Suppressor macrophage treated with lipopolysaccharide for 1 hour (primary cell): Measurements from ENCODE around the gene VLDLR.
"Not testable (repeated sequence)": the region's sequence is repeated elsewhere in the genome, so short reads cannot be mapped to it uniquely, and the experiment has no call there.

Experiments used
- DNase-seq, 3 donors: peaks; one replicate each; pipeline ENCODE4 v3.0.0-alpha.2; 2020 to 2022

The VLDLR gene

DNA sequence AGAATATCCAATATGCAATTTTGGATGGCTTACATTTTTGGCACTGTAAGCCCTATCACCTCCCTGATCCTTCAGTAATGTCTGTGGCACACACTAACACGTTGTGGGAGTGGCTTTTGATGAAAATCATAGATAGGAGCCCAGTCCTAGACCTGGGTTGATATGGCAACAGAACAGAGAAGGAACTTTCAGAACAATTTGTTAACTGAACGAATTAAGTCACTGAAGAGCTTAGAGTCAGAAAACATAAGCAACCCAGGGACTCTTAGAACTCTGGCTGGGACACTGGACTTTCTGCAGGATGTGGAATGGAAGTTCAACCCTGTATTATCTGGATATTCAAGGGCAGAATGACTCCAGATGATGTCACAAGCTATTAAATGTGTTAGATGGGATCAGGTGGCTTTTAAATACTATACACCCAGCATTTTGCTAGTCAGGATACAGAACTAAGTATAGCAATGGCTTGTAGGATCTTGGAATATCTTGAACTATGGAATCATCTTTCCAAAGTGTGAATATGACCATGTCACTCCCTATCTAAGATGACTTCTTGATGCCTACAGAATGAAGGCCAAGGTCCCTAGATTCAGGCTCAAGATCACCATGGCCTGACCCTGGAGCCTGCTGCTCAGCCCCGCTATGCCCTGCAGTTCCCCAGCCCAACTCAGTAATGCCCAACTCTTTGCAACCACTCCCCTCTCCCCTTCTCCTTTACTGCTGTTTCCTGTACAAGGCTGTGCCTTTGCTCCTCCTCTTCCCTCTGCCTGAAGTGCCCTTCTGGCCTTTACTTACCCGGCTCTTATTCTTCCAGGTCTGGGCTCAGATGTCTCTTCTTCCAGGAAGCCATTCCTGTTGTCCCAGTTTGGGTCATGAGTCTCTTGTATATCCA lies 42.8 kb downstream of the VLDLR start:
- DNase-seq = no peak

DNA sequence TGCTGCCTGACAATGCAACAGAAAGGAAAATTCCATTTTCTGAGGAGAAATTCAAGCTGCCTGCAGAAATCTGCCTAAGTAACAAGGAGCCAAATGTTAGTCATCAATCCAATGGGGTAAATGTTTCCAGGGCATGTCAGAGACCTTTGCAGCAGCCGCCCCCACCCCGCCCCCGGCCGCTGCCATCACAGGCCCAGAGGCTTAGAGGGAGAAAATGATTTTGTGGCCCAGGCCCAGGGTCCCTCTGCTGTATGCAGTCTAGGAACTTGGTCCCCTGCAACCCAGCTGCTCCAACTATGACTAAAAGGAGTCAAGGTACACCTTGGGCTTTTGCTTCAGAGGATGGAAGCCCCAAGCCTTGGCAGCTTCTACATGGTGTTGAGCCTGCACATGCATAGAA lies 45.0 kb downstream of the VLDLR start:
- DNase-seq = peak in 1 of 3 donors; percentile 2

DNA sequence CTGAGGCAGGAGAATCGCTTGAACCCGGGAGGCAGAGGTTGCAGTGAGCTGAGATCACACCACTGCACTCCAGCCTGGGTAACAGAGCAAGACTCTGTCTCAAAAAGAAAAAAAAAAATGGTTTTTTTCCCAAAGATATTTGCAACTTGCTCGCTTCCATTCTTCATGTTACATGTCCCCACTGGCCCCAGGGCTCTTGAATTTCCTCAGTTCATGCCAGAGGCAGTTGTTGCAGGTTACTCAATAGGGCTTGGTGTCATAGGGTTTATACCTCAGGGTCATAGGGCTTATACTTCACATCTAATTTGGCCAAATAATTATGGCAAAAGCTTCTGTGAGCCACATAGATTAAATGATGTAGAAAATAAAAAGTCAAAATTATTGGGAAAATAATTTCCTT lies 51.6 kb downstream of the VLDLR start:
- no peak for DNase-seq

DNA sequence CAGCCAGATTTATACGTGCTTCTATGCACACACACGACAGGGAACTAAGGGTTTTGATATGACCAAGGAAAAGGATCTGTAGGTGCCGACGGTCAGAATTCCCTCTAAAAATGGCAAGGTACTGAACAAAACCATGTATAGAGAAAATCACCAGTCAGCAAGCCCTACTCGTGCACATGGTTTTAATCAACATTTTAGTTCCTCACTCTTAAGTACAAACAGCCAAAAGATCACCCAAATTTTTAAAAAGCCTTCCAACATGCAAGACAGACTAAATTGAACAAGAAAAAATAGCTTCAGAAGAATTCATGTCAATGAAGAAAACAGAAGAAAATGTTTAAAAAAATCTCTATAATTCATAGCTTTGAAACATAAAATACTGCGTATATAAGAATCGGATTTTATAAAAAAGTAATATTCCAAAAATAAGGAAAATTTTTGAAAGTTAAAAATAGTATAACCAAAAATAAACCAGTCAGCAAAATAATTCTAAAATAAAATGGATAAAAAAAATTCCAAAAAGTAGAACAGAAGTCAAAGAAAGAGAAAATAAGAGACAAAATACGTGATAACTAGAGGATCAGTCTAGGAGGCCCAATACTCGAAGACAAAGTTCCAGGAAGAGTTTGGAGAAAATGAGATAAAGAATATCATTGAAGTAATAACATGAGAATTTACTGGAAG lies 52.7 kb downstream of the VLDLR start:
- DNase-seq = no peak

DNA sequence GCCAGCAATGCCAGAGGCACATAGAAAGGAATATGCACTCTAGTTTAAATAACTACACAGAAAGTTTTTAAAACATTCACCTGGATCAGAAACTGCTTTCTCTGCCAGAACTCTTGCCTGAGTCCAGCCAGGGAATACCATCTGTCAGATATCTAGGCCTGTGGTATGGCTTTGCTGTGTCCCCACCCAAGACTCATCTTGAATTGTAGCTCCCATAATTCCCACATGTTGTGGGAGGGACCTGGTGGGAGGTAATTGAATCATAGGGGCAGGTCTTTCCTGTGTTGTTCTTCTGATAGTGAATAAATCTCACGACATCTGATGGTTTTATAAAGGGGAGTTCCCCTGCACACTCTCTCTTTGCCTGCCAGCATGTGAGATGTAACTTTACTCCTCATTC lies 54.2 kb downstream of the VLDLR start:
- no peak for DNase-seq

DNA sequence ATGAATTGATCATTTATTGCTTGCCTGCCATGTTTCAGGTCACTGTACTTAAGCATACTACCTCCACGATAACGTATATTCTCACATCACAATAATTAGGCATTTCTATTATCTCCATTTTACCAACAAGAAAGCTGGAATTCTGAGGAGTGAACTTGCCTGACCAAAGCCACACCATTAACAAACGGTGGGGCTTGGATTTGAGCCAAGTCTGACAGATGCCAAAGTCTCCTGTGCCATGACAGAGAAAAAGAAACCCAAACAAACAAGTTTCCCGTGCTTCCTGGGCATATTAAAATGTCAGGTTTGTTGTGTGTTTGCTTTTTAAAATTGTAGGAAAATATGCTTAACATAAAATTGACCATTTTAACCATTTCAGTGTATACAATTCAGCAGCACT lies 54.9 kb downstream of the VLDLR start:
- no peak for DNase-seq

DNA sequence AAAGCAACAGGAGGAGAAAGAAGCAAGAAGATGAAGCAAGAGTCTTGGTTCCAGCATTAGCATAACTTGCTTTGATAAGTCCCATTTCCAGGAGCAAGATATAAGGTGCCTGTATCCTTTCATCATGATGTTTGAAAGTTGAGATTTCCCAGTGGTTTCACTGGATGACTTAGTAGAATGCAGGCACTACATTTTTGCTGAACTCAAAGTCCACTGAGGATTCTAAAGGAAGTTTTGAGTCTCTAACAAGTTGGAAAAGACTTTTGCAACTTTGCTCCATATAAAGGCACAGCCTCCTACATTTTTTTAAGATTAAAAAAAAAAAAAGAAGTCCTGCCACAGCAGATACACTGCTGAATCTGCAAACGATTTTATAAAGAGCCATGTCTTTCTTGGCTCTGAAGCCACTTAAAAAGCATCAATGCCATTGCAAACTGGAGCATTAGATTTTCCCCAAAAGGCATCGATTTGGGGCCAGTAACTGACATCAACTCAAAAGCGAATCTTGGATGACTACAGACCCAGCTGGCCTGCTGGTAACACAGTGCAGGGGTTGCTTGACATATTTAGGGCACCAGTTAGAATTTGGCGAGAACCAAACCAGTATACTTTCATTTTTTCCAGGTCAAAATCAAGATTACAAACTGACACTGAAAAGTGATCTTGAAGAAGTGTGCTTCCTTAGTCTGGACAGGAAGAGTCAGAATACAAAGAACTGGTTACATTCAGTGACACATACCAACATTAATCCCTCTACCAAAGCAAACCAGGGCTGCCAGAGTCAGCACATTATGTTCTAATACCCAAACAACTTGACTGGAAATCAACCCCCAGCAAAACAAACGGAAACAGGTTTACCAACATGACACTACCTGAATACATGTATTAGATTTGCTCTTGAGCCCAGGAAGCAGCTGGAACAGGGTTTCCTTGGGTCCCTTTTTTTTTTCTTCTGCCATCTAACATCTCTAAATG lies 56.6 kb downstream of the VLDLR start:
- no peak for DNase-seq

DNA sequence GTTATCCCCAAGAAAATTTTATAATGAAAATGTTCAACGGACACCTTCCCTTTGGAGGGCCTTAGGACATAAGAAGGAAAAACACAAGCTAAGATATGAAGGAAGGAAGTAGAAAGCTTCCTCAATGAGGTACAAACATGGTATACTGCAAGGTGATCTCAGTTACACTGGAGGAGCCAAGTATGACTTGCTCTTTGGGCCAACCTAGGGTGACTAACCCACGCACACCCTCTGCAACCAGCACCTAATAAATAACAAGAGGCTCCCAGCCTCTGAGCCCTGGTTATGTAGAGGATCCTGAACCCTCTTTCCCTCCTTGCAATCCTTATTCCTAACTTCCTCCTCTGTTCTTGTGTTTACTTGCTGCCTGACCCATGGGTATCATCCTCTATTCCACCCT lies 57.4 kb downstream of the VLDLR start:
- no peak for DNase-seq

DNA sequence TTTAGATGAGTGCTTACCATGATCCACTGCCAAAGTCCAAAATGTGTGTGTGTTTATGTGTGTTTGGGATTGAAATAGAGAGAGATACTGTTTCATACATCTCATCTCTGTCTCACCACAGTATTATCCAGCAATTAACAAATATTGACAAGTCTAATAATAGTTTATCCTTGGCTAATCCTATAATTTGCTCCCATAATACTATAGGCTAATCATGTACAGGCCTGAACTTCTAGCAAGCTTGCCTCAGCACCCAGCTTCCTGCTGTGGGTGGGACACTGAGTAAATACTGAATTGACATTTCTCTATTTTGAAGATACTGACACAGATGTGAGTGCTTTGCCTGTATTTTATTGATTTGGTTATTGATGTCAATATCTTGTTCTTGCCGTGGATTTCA lies 60.4 kb downstream of the VLDLR start:
- no peak for DNase-seq

DNA sequence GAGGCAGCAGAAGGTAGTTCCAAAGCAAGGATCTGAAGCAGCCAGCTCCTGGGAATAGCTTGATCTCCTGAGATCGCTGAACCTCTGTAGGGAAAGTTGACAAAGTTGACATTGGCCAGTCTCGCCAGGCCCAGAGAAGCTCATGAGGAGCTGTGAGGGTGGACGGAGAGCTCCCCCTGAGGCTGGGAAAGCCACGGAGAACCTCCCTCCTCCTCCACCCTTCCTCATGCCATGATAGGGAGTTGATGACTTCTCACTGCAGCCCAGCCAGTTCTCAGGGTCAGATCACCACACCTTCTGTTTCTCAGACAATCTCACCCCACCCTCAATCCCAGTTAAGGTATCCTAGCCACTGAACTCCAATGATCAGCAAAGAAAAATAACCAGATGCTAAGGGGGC lies 65.3 kb downstream of the VLDLR start:
- no peak for DNase-seq

DNA sequence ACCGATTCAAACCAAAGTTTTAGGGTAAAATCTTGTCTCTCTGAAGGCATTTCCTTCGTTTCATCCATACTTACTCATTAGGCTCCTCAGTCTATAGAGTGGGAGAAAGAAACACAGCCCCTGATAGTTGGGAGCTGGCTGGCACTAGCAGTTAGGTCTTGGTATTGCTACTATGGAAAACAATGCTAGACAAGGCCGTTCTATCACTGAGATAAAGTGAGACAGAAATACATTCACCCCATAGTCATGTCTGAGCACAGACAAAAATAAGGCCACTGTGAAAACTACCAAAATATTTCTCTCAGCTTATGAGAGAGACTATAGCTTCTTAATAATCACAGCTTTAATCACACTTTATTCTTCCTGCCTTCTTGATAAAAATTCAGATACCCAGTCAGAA lies 67.0 kb downstream of the VLDLR start:
- DNase-seq = no peak

DNA sequence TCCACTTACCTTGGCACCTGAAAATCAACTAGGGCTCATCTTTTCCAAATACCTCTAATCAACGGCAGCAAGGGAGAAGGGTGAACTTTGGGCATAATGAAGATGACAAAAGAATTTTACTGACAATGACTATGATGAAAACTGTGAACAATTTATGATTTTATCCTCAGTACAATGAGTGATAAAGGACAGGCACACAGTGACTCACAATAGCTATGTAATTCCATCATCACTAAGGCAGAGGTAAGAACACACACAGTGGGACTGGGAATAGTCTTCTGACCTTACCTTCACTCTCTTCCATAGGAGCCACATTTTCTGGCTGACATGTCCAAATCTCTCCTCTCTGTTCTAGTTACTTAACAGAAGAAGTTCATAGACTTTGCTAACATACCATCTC lies 69.6 kb downstream of the VLDLR start:
- DNase-seq = no peak

DNA sequence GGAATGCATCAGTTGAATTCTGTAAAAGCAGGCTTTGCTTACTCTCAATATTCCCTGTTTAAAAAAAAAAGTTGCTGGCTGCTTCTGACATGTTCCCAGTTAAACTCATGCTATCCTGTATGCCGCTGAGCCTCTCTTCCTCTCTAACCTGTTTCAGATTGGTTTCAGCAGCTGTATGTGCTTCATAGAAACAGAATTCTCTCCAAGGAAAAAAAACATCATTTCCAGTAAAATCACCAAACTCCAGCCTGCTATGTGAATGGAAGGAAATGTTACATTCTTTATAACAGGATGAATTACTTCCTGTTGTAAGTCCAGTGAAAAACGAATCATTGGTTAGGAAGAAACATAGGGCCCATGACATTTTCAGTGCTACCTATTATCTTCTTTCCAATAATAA lies 70.0 kb downstream of the VLDLR start:
- DNase-seq = no peak

DNA sequence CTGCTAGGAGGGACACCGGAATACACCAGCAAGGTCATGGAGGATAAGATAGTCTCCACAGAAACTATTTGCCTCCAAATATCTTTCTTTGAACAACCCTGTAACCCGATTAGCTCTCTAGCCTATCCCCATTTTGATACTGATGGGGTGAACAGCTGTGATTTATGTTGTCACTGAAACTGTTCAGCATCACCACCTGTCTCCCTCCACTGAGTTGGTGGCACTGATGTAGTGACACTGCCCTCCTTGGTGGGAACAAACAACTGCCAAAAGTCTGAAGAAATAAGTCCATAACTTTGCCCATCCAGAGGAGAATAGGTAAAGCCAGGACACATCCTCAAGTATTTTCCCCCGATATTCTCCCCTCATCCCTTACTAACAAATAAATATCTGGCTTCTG lies 71.5 kb downstream of the VLDLR start:
- no peak for DNase-seq

DNA sequence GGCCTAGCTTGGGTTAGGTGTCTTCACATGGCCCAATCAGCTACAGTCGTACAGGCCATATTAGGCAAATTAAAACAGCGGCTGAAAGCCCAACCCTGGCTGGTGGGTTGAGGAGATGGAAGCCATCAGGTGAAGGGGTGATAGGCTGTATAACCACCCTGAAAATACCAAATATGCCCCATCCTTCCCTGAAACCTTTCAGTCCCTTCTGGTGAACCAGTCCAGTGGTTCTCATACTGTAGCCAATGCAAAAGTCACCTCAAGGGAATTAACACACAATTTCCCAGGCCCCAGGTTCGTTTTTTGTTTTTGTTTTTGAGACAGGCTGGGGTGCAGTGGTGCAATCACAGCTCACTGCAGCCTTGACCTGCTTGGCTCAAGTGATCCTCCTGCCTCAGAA lies 75.9 kb downstream of the VLDLR start:
- DNase-seq = no peak

DNA sequence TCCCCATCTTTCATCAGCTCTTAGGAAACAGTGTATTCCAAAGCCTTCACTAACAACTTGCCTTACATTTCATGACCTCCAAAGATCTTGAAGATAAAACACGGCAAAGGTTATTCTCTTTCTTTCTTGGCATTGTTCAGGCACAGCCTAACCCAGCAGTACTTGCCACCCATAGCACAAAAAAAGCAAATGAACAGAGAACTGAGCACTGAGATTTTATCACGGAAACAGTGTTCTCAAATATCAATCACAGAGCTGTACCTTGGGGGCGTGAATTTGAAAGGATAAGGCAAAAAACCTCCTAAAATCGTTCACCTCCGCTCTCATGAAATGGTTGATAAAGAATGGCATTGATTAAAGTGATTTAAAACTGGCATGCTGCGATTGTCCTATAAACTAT lies 78.8 kb downstream of the VLDLR start:
- no peak for DNase-seq

DNA sequence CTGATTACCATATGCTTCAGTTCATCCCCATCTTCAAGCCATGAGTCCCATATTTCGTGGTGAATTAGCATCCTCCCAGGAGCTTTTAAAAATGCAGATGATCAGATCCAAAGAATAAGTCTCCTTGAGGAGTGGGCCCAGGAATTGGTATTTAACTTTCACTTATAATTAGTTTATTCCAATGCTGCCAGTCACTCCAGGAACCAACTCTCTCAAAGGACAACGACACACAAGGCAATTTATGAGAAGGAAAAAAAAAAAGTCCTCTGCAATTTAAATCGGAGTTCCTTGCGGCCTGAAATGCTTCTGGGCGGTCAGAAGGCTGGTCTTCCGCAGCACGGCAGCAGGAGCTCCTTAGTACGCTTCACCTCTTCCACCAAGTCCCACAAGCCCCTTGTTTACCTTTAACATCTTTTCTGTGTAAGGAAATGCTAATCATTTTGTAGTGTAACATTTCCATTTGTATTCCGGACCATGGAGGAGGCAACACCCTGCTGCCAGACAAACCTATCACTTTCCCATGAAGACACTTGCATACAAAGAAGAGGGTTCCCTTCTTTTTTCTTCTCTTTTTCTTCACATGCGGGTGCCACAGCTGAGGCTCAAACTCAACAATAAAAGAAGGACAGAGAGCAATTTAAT lies 79.4 kb downstream of the VLDLR start:
- DNase-seq = no peak

DNA sequence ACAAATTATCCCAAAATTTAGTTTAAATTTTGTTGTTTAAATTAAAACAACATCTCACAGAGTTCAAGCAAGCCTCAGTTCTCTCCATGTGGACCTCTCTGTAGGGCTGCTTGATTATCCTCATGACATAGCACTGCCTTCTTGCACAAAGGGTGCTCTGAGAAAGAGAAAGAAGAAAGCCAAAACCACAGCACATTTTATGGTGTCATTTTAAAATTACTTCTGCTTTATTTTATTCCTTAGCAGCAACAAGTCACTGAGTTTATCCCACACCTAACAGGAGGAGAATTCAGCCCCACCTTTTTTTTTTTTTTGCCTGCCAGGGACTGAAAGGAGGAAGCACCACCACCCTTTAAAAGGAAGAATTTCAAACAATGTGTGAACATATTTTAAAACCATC lies 82.9 kb downstream of the VLDLR start:
- DNase-seq = peak in 2 of 3 donors; percentile 8 to 17

DNA sequence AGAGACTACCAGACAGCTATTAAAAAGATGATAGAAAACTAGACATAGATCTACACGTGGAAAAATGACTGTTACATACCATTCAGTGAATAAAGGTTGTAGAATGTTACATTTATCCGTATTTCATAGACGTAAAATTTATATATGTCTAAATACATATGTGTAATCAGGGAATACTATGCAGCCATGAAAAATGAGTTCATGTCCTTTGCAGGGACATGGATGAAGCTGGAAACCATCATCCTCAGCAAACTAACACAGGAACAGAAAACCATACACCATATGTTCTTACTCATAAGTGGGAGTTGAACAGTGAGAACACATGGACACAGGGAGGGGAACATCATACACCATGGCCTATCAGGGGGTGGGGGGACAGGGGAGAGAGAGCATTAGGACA lies 85.7 kb downstream of the VLDLR start:
- not testable (repeated sequence) for DNase-seq
